Gastrocnemius medialis (tissue), 4 donors: ENCODE data around the gene SIAH2. TPM values are rescaled to one million over a fixed set of nuclear protein-coding genes. Genes with fewer than 3 reads are reported as not detected.
"Not testable (repeated sequence)": the region's sequence is repeated elsewhere in the genome, so short reads cannot be mapped to it uniquely, and the experiment has no call there.

ENCODE experiments used
- ATAC-seq, 2 donors: fragments of 150-250 bp; one replicate each; pipeline ENCODE4 v1.9.1; 2016
- DNase-seq, 2 donors: peaks; one replicate each; pipeline ENCODE4 v3.0.0-alpha.2; 2019
- H3K27ac ChIP-seq, 4 donors: fragments of 200-600 bp; sonication (generic); 1 replicate in 1 of 4; 2 replicates in 3 of 4; pipeline ENCODE4 v1.5.1; 2016 to 2018; ENCODE audit warnings: mild to moderate bottlenecking in 2 of 4, moderate library complexity in 1 of 4
- H3K27me3 ChIP-seq, 3 donors: fragments of 200-600 bp; sonication (generic) in 2 of 3; 1 replicate in 1 of 3; 2 replicates in 2 of 3; pipeline versions ENCODE4 v1.5.1 to v1.6.0; 2016 to 2019; ENCODE audit warnings: mild to moderate bottlenecking in 1 of 3, moderate library complexity in 1 of 3
- H3K36me3 ChIP-seq, 2 donors: fragments of 200-600 bp; sonication (generic) in 1 of 2; one replicate each; pipeline ENCODE4 v1.5.1; 2017 to 2018
- H3K4me1 ChIP-seq, 2 donors: fragments of 200-600 bp; sonication (generic) in 1 of 2; one replicate each; pipeline ENCODE4 v1.5.1; 2016 to 2017; ENCODE audit warnings: mild to moderate bottlenecking in 2 of 2
- H3K4me3 ChIP-seq, 4 donors: fragments of 200-600 bp; sonication (generic) in 3 of 4; 1 replicate in 1 of 4; 2 replicates in 3 of 4; pipeline ENCODE4 v1.5.1; 2016 to 2019; ENCODE audit warnings: mild to moderate bottlenecking in 2 of 4
- H3K9me3 ChIP-seq, 3 donors: fragments of 200-600 bp; sonication (generic) in 2 of 3; 1 replicate in 1 of 3; 2 replicates in 2 of 3; pipeline ENCODE4 v1.5.1; 2016 to 2019
- CTCF ChIP-seq, 5 experiments: fragments of 450-650 bp in 3 of 5; fragments of 200-600 bp in 2 of 5; sonication (generic) in 2 of 5; IDR thresholded peaks in 4 of 5; conservative IDR thresholded peaks in 1 of 5; 1 replicate in 4 of 5; 2 replicates in 1 of 5; pipeline ENCODE4 v1.5.1; 2016 to 2019; ENCODE audit warnings: antibody characterized with exemption in 5 of 5, mild to moderate bottlenecking in 3 of 5, moderate library complexity in 3 of 5
- POLR2A ChIP-seq, 2 donors: fragments of 450-650 bp; IDR thresholded peaks; one replicate each; pipeline ENCODE4 v1.6.1; 2017; ENCODE audit warnings: antibody characterized with exemption in 2 of 2, mild to moderate bottlenecking in 2 of 2, moderate library complexity in 2 of 2
- in situ Hi-C, 4 donors: fragments of 200-750 bp; cut with MboI; loops; one replicate each; pipeline versions ENCODE4 v1.15.0 to v1.8.0; 2017; ENCODE audit warnings: low sequenced_read_pairs in 4 of 4
- intact Hi-C: fragments of 100-400 bp; cut with DNase I; formaldehyde crosslinking; loops from one replicate; pipeline ENCODE4 v1.15.1; 2023; ENCODE audit warnings: low total_unique reads
- total RNA-seq, 4 donors: library from RNA; depleted of rRNA; stranded (reverse); fragments of >200 nt; gene quantifications; one replicate each; pipeline versions ENCODE4 v1.1.0 to v1.2.3, GENCODE V29; 2016

SIAH2 gene
- total RNA-seq, 4 donors from 2014 or later: 10.9 to 25.6 (median 20.0) TPM

- H3K4me3 ChIP-seq: no peak overlapping the region
- no peaks in the 10 kb centered on the region for H3K36me3 ChIP-seq
- no peak overlapping the region for H3K27ac ChIP-seq
- intact Hi-C loops: no loop called here
- no peaks in the 10 kb centered on the region for H3K4me1 ChIP-seq
- TF ChIP-seq POLR2A (IDR thresholded peaks at IDR 0.05) (no peak), CTCF (IDR thresholded peaks at IDR 0.05 in 4 of 5, conservative IDR thresholded peaks at IDR 0.05 in 1 of 5) (no peak)
- ATAC-seq (no peak), DNase-seq (no peak)
- in situ Hi-C loops: no loop called here
- no peaks in the 10 kb centered on the region for H3K9me3 ChIP-seq
- H3K27me3 ChIP-seq: no peaks in the 10 kb centered on the region
Observed at GRCh38 chr3:150805354-150805753, 42.4 kb upstream of the SIAH2 start.

- intact Hi-C loops (no loop called here), in situ Hi-C loops (no loop called here)
- no peaks in the 10 kb centered on the region for H3K36me3 ChIP-seq
- ATAC-seq: no peak
- no peak overlapping the region for H3K4me3 ChIP-seq
- DNase-seq: no peak
- no peak for TF ChIP-seq POLR2A (IDR thresholded peaks at IDR 0.05)
- TF ChIP-seq CTCF (IDR thresholded peaks at IDR 0.05 in 4 of 5, conservative IDR thresholded peaks at IDR 0.05 in 1 of 5): no peak
- no peaks in the 10 kb centered on the region for H3K27me3 ChIP-seq
- H3K27ac ChIP-seq: no peak overlapping the region
- H3K4me1 ChIP-seq: no peaks in the 10 kb centered on the region
- H3K9me3 ChIP-seq: no peaks in the 10 kb centered on the region
Observed at GRCh38 chr3:150803440-150803985, 40.5 kb upstream of the SIAH2 start.

GRCh38 chr3:150800722-150801121, 37.8 kb upstream of the SIAH2 start:
- no peak for ATAC-seq
- DNase-seq: no peak
- in situ Hi-C loops (no loop called here), intact Hi-C loops (no loop called here)
- Histone ChIP-seq H3K4me1 (no peaks in the 10 kb centered on the region), H3K9me3 (no peaks in the 10 kb centered on the region), H3K36me3 (no peaks in the 10 kb centered on the region), H3K27me3 (no peaks in the 10 kb centered on the region), H3K27ac (no peak overlapping the region), H3K4me3 (no peak overlapping the region)
- TF ChIP-seq POLR2A (IDR thresholded peaks at IDR 0.05) (no peak), CTCF (IDR thresholded peaks at IDR 0.05 in 4 of 5, conservative IDR thresholded peaks at IDR 0.05 in 1 of 5) (no peak)

GRCh38 chr3:150798122-150798618, 35.2 kb upstream of the SIAH2 start:
- no peak for ATAC-seq
- no peaks in the 10 kb centered on the region for H3K27me3 ChIP-seq
- H3K36me3 ChIP-seq: no peaks in the 10 kb centered on the region
- intact Hi-C loops: no loop called here
- no peak overlapping the region for H3K4me3 ChIP-seq
- in situ Hi-C loops: loop anchor here in 1 of 4 donors (25.0 kb wide), 1 partner anchor 339 kb away; no protein-coding TSS in a partner anchor
- H3K4me1 ChIP-seq: no peaks in the 10 kb centered on the region
- H3K27ac ChIP-seq: no peak overlapping the region
- TF ChIP-seq CTCF (IDR thresholded peaks at IDR 0.05 in 4 of 5, conservative IDR thresholded peaks at IDR 0.05 in 1 of 5) (no peak), POLR2A (IDR thresholded peaks at IDR 0.05) (no peak)
- no peak for DNase-seq
- H3K9me3 ChIP-seq: no peaks in the 10 kb centered on the region

- Histone ChIP-seq H3K4me1 (no peaks in the 10 kb centered on the region), H3K27ac (no peak overlapping the region), H3K9me3 (no peaks in the 10 kb centered on the region), H3K27me3 (no peaks in the 10 kb centered on the region), H3K4me3 (no peak overlapping the region), H3K36me3 (no peaks in the 10 kb centered on the region)
- in situ Hi-C loops (loop anchor here in 1 of 4 donors (25.0 kb wide), 1 partner anchor 340 kb away; no protein-coding TSS in a partner anchor), intact Hi-C loops (no loop called here)
- TF ChIP-seq POLR2A (IDR thresholded peaks at IDR 0.05) (no peak), CTCF (IDR thresholded peaks at IDR 0.05 in 4 of 5, conservative IDR thresholded peaks at IDR 0.05 in 1 of 5) (no peak)
- ATAC-seq (no peak), DNase-seq (no peak)
Observed at GRCh38 chr3:150797155-150797554, 34.2 kb upstream of the SIAH2 start.

- H3K27ac ChIP-seq, ATAC-seq, H3K4me3 ChIP-seq, intact Hi-C loops, H3K4me1 ChIP-seq, DNase-seq, H3K36me3 ChIP-seq, H3K9me3 ChIP-seq, H3K27me3 ChIP-seq: not testable (repeated sequence)
- in situ Hi-C loops: loop anchor here in 1 of 4 donors (25.0 kb wide), 1 partner anchor 341 kb away; no protein-coding TSS in a partner anchor
Observed at GRCh38 chr3:150796527-150796926, 33.6 kb upstream of the SIAH2 start.
